ENCODE results near the gene COMMD8.
"Not testable (repeated sequence)": the region's sequence is repeated elsewhere in the genome, so short reads cannot be mapped to it uniquely, and the experiment has no call there.

Gene COMMD8

DNA sequence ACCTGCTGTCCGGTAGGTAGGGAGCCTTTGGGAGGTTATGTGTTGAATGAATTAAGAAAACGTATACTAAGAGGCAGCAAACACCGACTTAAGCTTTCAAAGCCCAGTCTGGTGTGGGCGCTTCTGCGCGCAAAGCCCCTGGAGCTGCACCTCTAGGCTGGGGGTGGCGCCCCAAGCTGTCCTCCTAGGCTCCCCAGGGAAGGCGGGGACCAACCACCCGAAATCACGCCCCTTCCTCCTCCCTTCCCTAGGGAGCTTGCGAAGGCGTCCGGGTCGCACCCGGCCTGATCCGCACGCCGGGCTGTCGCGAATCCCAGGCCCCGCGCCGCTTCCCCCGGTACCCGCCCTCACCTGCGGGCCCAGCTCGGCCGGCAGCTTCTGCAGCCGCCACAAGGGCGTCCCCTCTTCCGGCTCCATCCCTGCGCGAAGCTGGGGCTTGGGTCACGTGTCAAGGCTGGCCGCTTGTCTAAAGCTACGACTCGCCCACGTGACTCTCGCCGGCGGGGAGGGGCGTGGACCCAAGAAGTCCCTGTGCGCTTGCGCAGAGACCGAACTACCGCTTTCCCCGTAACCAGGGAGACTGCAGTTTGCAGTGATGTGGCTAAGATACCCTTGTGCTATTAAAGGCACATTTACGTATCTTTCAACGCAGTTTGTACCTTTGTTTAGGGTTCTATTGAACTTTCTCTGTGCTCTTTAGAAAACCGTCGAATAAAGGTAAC, at the start of gene COMMD8:
TSS of gene COMMD8 (minus strand) at position 468 of the 722 bp plus-strand sequence. CDS start at position 417, 51 bp downstream.
- peak; percentile 31 for DNase-seq

DNA sequence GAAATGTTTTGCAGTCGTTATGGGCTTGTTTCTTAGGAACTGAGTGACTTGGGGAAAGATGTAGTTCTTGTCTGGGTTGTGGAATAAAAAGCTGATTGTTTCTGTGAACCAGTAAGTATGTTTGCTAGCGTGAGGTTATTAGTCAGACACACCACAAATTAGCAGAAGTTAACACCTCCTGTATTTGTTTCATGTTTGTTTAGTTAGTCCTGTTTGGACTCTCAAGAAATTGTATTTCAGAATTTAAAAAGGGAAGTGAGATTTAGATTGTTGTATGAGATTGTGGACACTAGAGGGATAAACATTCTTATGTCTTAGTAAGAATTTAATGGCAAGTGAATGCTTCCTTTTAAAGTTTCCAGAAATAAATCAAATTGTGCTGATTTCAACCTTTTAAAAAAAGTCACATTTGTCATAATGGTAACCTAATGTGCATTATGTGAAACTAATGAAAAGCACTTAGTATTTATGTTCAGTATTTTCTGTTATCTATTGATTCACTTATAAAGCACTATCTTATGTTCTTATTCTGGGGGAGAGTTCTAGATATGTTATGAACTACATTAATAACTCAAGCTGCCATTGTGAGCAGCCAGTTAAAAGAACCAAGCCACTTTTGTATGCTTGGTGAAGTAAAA, 47.1 kb upstream of the COMMD8 start:
- DNase-seq, result no peak

DNA sequence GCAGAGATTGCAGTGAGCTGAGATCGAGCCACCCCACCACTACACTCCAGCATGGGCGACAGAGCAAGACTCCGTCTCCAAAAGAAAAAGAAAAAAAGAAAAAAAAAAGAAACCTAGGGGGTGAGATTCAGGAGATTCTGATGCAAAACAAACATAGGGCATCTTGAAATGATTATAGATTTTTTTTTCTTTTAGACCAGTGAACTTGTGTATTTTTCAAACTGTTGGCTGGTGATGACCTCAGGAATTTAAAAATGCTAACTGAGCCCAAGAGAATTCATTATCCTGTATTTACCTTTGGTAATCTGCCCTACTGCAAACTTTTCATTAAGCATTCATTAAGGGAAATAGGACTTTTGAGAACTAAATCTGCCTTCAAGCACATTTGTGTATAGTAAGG, 42.2 kb upstream of the COMMD8 start:
- DNase-seq, result no peak

DNA sequence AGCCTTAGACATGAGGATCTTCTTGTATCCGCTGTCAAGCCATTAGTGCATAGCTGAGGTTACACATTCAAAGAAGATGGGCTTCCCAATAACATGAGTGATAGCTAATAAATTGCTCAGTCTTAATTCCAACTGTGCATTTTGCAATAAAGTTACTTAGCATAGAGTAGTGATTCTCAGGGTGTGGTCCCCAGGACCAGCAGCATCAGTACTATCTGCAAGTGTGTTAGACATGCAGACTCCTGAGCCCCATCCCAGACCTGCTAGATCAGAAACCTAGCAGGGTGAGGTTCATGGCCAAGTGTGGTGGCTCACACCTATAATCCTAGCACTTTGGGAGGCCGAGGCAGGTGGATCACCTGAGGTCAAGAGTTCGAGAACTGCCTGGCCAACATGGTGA, 41.6 kb upstream of the COMMD8 start:
- no peak for DNase-seq

DNA sequence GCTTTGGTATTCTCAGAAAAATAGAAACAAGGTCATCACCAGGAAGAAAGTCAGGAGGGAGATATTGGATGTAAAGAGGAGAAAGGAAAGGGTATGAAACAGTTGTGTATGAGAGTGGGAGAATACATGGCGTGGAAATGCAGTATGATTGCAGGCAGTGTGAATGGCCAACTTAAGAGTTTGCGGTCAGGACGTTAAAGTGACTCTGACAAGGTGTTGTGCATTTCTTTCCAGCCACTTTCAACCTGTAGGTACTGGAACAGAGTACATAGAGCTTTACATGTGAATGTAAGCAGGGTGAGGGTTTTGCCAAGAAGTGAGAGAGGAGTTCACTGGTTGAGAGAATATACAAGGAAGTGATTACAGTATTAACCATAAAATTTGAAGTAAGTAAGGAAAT, 37.3 kb upstream of the COMMD8 start:
- DNase-seq, result no peak

DNA sequence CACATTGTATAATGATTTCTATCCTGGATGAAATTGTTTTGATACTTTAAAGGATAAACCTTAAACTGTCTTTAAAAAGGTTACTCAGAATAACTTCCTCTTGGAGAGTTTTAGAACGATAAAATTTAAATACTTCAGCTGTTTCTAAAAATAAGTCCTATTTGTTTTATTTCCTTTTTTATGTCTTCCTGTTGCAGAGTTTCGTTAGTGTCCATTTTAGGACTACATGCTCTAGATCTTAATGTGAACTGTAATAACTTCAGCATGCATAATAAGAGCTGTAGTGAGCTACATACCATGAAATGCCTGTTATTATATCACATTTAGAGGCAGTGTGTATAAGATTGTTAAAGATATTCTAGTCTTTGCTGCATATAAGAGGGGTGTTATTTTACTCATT, 36.2 kb upstream of the COMMD8 start:
- DNase-seq, result no peak

DNA sequence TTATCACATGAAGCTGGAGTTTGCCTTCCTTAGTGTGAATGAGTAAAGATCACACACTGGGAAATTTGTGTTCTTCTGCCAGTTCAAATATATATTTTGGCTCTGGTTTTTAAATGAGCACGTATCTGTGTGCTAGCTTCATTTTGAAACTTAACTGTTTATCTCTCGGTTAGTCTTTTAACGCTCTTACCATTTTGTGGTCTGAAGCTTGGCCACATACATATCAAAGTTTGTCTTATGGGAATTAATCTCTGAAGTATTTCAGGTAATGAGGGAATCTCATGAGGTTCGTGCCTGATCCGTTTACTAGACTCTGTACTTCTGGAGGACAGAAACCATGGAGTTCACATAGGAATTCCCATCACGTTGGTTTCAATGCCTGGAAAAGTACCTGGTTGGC, 35.4 kb upstream of the COMMD8 start:
- DNase-seq, result no peak

DNA sequence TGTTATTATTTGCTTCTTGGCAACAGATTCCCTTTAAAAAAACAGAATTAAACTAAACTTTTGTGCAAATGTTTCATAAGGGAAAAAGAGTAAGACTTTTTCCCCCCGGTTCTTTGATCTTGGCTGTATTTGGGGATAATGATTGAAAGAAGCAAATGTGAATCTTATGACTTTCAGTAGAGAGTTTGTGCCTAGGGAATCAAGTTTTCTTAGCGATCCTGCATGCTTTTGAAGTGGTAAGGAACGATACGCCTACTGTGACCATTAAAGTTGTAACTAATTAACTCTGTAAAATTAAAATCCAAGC, 30.6 kb upstream of the COMMD8 start:
- no peak for DNase-seq

DNA sequence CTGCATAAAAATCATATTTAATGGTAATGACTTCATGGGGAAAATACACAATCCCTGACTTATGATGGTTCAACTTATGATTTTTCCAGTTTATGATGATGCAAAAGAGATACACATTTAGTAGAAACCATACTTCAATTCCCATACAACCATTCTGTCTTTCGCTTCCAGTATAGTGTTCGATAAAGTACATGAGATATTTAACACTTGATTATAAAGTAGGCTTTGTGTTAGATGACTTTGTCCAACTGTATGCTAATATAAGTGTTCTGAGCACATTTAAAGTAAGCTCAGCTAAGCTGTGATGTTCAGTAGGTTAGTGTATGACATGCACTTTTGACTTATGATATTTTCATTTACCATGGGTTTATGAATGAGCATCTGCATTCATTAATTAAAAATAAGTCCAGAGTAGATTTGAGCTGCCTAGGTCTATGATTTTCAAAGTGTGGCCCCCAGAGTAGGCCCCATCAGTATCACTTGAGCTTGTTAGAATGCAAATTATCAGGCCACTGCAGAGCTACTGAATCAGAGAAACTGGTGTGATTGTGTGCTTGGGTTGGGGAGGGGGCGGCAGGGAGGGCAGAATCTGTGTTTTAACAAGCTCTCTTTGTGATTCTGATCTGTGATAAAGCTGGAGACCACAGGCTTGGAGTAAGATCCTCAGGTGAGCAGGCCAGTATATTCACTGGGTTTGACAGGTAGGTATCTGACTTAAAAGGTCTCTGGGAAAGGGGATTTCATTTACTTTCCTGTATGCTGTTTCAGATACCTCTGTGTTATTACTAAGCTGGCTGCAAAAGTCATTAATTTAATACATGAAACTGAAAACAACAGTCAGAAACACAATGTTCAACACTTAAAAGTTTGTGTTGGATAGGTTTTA, 30.0 kb upstream of the COMMD8 start:
- DNase-seq, result no peak

DNA sequence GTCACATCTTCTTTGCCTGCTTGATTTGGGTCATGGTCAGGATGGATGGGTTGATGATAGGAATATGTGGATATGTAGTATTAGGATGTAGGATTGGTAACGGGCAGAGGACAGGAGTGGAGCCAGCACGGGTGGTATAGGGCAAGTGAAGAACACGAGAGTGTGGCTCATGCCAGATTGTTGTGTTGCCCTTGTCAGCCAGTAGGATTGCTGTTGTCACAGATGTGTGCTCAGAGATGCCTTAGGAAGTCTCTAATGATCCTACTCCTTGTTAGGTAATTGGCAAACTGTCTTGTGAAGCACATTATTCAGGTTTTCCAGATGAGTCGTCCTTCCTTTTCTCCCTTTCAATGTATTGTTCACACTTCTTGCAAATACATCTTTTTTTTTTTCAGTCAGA, 27.0 kb upstream of the COMMD8 start:
- no peak for DNase-seq

DNA sequence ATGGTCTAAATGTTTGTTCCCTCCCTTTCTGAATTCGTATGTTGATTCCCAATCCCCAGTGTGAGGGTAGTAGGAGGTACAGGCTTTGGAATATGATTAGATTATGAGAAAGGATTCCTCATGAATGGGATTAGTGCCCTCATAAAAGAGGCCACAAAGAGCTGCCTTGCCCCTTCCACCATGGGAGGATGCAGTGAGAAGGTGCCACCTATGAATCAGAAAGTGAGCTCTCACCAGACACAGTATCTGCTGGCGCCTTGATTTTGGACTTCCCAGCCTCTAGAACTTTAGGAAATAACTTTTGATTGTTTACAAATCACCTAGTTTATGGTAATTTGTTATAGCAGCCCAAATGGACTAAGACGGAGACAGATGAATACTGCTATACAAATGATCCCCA, 25.2 kb upstream of the COMMD8 start:
- DNase-seq, result no peak

DNA sequence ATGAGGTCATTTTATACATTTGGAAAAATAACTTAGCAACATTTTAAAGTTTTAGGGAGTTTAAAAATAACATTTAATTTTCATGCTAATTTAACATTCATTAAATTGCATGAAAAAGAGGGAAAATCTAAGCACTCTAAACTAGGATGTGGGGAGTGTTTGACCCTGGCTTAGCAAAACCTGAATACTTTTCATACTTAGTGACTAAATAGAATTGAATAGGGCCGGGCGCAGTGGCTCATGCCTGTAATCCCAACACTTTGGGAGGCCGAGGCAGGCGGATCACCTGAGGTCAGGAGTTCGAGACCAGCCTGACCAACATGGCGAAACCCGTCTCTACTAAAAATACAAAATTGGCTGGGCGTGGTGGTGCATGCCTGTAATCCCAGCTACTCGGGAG, 23.2 kb upstream of the COMMD8 start:
- not testable (repeated sequence) for DNase-seq

DNA sequence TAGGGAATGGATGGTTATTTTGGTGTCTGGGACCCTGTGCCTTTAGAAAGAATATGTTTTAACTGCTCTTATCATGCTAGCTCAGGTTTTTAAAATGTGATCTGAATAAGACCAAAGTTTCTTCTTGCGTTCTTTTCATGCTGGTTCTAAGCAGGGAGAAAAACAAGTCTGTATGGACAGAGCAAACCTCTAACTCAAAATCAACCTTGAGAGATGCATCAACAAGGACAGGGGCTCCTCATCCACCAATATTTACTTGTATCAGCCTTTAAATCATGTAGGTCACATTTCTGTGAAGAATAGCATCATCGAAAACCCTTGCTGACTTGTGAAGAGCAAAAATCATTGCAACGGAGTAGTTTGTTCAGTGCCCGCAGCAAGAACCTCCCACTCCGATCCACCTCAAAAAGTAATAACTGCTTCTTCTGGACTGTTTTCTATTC, 22.8 kb upstream of the COMMD8 start:
- no peak for DNase-seq

DNA sequence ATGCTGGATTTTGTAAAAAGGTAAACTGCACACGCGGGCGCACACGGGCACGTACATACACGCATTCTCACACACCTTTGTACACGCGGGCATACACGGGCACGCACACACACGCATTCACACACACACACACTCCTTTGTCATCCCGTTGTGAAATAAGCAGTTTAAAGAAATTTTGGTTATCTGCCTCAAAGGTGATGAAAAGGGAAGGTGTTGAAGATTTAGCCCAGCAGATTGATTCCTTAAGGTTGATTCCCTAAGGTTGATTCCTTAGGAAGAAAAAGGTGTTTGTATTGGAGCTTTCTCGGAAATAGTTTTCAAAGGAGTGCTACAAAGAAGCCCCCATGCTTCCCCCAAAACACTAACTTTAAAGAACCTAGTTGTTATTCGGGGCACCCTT, 22.3 kb upstream of the COMMD8 start:
- no peak for DNase-seq

DNA sequence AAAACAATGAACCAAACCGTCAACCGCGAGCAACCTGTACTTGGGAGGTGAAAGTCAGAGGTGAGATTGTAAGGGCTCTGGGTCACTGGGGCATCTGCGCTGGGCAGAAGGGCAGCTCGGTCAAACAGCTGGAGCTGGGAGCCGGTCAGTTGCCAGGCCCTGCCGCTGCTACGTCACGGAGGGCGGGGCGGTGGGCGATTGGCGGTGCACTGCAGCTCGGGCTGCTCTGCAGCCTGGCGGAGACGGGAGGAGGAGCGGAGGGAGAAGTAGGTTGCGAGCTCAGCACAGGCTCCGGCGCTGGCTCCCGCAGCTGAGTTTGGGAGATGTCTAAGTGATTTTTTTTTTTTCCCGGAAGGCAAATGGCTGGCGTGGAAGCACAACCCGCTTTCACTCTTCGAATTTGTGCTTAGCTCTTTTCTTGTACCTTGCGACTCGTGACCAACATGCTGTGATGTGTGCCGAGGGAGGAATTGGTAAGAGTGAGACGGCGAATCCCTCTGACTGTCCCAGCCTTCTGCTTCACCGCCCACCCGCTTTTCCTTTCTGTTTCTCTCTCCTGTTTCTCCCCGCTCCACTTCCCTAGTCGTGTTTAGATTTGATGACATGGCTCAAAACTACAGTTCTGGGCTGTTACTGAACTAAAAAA, 21.7 kb upstream of the COMMD8 start, which contains the start of gene ATP10D:
TSS of gene ATP10D (plus strand) at position 229 of the 646 bp plus-strand sequence. CDS start 27,266 bp downstream, outside the sequence.
- DNase-seq, result peak; percentile 17

DNA sequence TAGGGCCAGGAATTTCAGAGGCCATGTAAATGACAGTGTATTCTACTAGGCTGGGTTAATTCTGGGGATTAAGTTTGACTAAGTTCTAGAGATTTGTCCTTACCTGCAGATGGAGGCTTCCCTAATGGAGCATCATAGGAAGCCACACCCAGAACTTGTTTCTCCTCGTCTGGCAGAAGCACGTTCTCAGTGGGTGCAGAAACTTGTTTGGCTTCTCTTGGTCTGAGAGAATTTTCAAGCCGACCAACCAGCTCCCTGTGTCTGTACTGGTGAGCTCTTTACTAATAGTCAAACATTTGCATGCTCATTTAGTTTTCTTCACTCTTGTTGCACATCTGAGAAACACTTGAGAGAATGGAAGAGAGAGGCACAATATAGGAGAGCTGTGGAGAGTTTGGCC, 20.7 kb upstream of the COMMD8 start:
- no peak for DNase-seq

DNA sequence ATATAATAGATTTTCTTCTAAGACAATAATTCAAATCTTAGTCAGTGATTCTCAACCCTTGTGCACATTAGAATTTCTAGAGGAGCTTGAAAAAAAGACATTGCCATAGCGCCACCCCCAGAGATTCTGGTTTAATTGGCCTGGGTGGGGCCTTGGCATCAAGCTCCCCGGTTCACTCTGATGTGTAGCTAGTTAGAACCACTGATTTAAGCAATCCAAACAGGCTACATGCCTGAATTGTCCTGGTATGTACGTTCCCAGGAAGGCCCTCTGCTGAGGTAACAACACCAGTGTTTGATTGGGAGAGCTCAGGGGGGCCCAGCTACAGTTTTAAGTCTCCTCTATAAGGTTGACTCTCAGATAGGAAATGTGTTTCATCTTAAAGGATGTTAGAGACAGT, 20.2 kb upstream of the COMMD8 start:
- DNase-seq, result no peak

DNA sequence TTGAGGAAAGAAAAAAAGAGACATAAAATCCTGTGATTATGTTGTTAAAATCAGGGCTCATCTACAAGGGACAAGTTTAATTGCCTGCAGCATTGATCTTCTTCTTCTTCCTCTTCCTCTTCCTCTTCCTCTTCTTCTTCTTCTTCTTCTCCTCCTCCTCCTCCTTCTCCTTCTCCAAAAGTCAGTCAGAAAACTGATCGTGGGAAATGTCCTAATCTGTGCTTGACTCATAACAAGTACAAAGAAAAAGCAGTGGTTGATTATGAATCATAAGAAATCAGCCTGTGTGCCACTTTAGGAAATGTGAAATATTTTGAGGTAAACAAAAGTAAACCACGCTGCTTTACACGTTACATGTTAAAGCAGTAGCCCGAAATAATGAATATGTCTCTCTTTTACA, 18.8 kb upstream of the COMMD8 start:
- no peak for DNase-seq

DNA sequence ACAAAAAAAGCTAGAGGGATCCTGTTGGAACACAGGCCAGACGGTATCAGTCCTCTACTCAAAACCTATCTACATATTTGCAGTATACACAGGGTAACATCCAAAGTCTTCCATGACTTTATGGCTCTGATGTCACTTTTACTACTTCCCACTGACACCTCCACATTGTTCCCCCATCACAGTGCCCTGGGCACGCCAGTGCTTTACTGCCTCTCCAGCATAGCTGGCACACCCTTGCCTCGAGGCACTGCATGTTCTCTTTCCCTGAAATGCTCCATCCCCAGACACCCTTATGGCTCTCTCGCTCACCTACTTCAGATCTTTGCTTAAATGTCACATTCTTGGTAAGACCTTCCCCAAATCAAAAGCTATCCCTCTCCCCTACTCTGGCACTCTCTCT, 15.3 kb upstream of the COMMD8 start:
- DNase-seq, result no peak

DNA sequence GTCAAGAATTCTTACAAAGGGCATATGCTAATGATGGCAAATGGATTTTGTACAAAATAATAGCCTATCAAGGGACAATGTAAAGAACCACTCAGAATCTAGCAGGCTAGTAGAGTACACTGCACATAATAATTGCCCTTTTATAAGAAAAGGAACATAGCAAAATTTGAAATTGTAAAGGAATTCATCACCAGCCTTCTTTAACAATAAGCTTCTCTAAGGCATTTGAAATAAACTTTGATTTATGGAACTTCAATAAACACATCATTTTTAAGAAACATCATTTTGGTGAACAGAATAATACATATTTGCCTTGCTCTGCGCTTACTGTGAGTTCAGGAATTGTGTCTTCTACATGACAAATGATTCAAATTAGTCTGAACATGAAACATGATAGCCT, 11.9 kb upstream of the COMMD8 start:
- DNase-seq, result no peak

DNA sequence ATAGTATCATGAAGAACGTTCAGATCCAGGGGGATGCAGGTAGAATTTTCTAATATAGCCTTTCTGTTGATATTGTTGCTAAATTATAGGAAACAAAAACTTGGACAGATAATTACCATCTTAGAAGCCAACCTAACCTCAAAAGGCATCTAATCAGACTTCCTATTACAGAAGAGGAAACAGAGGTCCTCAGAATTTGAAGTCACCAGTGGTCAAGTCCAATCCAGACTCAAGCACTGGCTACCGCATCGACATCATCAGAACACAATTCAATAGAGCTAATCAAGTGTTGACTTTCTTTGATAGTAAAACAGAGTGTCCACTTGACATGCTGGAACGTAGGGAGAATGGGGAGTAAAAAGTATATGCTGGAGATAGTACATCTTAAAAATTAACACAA, 11.3 kb upstream of the COMMD8 start:
- DNase-seq, result no peak

DNA sequence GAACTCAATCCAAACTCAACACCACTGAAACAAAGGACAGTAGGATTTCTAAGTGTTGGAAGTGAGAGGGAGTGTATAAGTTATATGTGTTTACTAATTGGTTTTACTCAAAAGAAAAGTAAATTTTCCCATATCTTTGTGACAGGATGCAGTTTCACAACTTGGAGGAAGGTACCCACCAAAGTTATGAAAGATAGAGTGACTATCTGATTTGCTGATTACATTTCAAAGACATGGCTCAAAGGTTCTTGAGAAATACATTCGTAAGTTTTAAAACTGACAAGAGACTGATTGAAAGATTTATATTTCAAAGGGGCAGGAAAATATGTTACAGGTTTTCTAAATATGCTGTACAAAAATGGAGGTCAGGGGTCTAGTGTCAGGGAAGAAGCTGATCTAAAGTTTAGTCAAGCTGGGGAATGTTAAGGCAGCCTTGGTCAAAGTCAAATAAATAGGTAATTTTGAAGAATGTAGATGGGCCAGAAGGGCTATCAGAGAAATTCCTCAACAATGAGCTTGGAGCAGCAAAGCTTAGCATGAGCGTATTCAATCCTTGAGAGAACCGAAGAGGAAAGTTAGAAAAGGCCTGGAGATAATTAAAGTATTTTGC, 9.7 kb upstream of the COMMD8 start:
- DNase-seq, result no peak

DNA sequence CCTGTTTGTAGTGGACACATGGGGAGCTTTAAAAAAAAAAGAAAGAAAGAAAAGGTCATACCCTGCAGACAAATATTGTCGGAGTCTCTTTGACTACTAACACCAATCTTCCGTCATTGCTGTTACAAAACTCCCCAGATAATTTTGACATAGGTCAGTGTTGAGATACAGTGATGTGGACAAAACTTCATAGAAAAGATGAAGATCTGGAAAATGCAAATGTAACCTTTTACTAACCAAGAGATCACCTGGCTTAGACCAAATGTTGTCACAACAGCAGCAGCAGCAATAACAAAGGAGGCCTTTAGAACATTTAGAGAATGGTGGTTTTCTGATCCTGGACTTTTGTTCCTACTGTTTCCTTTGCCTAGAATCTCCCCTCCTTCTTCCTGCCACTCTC, 8.1 kb upstream of the COMMD8 start:
- no peak for DNase-seq

Measured in cortex of kidney (tissue), 1 donor.